ENCODE results near the gene PKN1.
"Not testable (repeated sequence)": the region's sequence is repeated elsewhere in the genome, so short reads cannot be mapped to it uniquely, and the experiment has no call there.

Gene PKN1

GRCh38 chr19:14432791-14433553, at the start of gene PKN1:
Gene PKN1 (plus strand): TSS chr19:14433306. CDS start chr19:14433522, 216 bp downstream.
- DNase-seq = peak; percentile 76

GRCh38 chr19:14383661-14384555, 49.2 kb upstream of the PKN1 start:
- no peak for DNase-seq

GRCh38 chr19:14385492-14385891, 47.6 kb upstream of the PKN1 start:
- no peak for DNase-seq

GRCh38 chr19:14390548-14390947, 42.6 kb upstream of the PKN1 start:
- DNase-seq = no peak

GRCh38 chr19:14391156-14391821, 41.8 kb upstream of the PKN1 start:
- DNase-seq = no peak

GRCh38 chr19:14393329-14393728, 39.8 kb upstream of the PKN1 start:
- DNase-seq = no peak

- no peak for DNase-seq
These were observed 38.9 kb upstream of the PKN1 start for GRCh38 chr19:14394167-14394566.

GRCh38 chr19:14395262-14395661, 37.8 kb upstream of the PKN1 start:
- no peak for DNase-seq

- no peak for DNase-seq
These were observed 37.3 kb upstream of the PKN1 start for GRCh38 chr19:14395710-14396336.

GRCh38 chr19:14396730-14397129, 36.4 kb upstream of the PKN1 start:
- not testable (repeated sequence) for DNase-seq

GRCh38 chr19:14397168-14397567, 35.9 kb upstream of the PKN1 start:
- not testable (repeated sequence) for DNase-seq

- DNase-seq = no peak
These were observed 32.1 kb upstream of the PKN1 start for GRCh38 chr19:14400951-14401431.

- DNase-seq = no peak
These were observed 31.5 kb upstream of the PKN1 start for GRCh38 chr19:14401468-14402195.

GRCh38 chr19:14402332-14403144, 30.6 kb upstream of the PKN1 start:
- DNase-seq = no peak

- DNase-seq = not testable (repeated sequence)
These were observed 29.8 kb upstream of the PKN1 start for GRCh38 chr19:14403145-14403930.

- DNase-seq = no peak
These were observed 28.8 kb upstream of the PKN1 start for GRCh38 chr19:14404312-14404711.

- no peak for DNase-seq
These were observed 27.7 kb upstream of the PKN1 start for GRCh38 chr19:14405380-14405757.

GRCh38 chr19:14405758-14406644, 27.1 kb upstream of the PKN1 start:
- DNase-seq = peak; percentile 95

Measured in retina (tissue), 1 donor.